Tibial nerve (tissue), 4 donors: ENCODE data around the gene MATR3. TPM values are rescaled to one million over a fixed set of nuclear protein-coding genes. Genes with fewer than 3 reads are reported as not detected.
"Not testable (repeated sequence)": the region's sequence is repeated elsewhere in the genome, so short reads cannot be mapped to it uniquely, and the experiment has no call there.

Experiments
- DNase-seq, 2 donors: peaks; one replicate each; pipeline ENCODE4 v3.0.0-alpha.2; 2019; ENCODE audit warnings: low spot score in 2 of 2
- H3K27ac ChIP-seq, 4 donors: fragments of 200-600 bp; sonication (generic) in 3 of 4; one replicate each; pipeline ENCODE4 v1.5.1; 2017 to 2019; ENCODE audit warnings: mild to moderate bottlenecking in 1 of 4
- H3K27me3 ChIP-seq, 2 donors: fragments of 200-600 bp; sonication (generic) in 1 of 2; one replicate each; pipeline versions ENCODE4 v1.5.1 to v1.6.0; 2017 to 2019
- H3K36me3 ChIP-seq, 3 donors: fragments of 200-600 bp; sonication (generic); one replicate each; pipeline ENCODE4 v1.5.1; 2018 to 2019
- H3K4me1 ChIP-seq, 4 donors: fragments of 200-600 bp; sonication (generic) in 3 of 4; one replicate each; pipeline ENCODE4 v1.5.1; 2017 to 2019
- H3K4me3 ChIP-seq, 4 donors: fragments of 200-600 bp; sonication (generic) in 3 of 4; one replicate each; pipeline ENCODE4 v1.5.1; 2017 to 2019; ENCODE audit warnings: mild to moderate bottlenecking in 1 of 4, moderate library complexity in 1 of 4
- H3K9me3 ChIP-seq, 4 donors: fragments of 200-600 bp; sonication (generic) in 3 of 4; one replicate each; pipeline ENCODE4 v1.5.1; 2017 to 2019
- CTCF ChIP-seq, 5 experiments: fragments of 200-600 bp in 3 of 5; fragments of 450-650 bp in 2 of 5; sonication (generic) in 3 of 5; IDR thresholded peaks; one replicate each; pipeline ENCODE4 v1.5.1; 2016 to 2019; ENCODE audit warnings: antibody characterized with exemption in 5 of 5, mild to moderate bottlenecking in 3 of 5, moderate library complexity in 2 of 5
- EP300 ChIP-seq, 2 donors: sonication (generic); formaldehyde crosslinking; IDR thresholded peaks; one replicate each; pipeline ENCODE4 v1.6.1; 2017; ENCODE audit warnings: antibody characterized with exemption in 2 of 2, mild to moderate bottlenecking in 1 of 2
- POLR2A ChIP-seq, 2 donors: fragments of 450-650 bp; IDR thresholded peaks; one replicate each; pipeline ENCODE4 v1.6.1; 2017; ENCODE audit warnings: antibody characterized with exemption in 2 of 2, mild to moderate bottlenecking in 2 of 2, moderate library complexity in 2 of 2
- WGBS, 2 donors: methylation state at CpG; one replicate each; pipeline ENCODE4 v1.1.5; 2018; 5-methylcytosine and 5-hydroxymethylcytosine counted together
- total RNA-seq, 4 donors: library from RNA; depleted of rRNA; stranded (reverse); fragments of >200 nt; gene quantifications; one replicate each; pipeline ENCODE4 v1.1.0, GENCODE V29; 2016

Gene MATR3
- total RNA-seq, 4 donors from 2014 or later, result 147 to 231 (median 196) TPM

- Histone ChIP-seq H3K27me3 (no peaks in the 10 kb centered on the region), H3K9me3 (no peaks in the 10 kb centered on the region), H3K4me1 (peaks cover 0 to 58% (median 3%) of the 10 kb centered on the region in 4 donors), H3K27ac (no peak overlapping the region), H3K4me3 (no peak overlapping the region), H3K36me3 (peaks cover 0 to 26% (median 0%) of the 10 kb centered on the region in 3 donors)
- 81 to 94% methylated on average over 3 of the region's 3 CpGs for WGBS, 2 donors
- no peak for DNase-seq
- TF ChIP-seq EP300 (IDR thresholded peaks at IDR 0.05) (no peak), CTCF (IDR thresholded peaks at IDR 0.05) (no peak), POLR2A (IDR thresholded peaks at IDR 0.05) (no peak)
Observed at GRCh38 chr5:139354186-139354585, 60.6 kb downstream of the MATR3 start.

- 94 to 98% methylated on average over 8 of the region's 8 CpGs for WGBS, 2 donors
- H3K4me3 ChIP-seq, DNase-seq, H3K27me3 ChIP-seq, H3K27ac ChIP-seq, H3K9me3 ChIP-seq: not testable (repeated sequence)
- H3K4me1 ChIP-seq, result peaks cover 0 to 53% (median 3%) of the 10 kb centered on the region in 4 donors
- H3K36me3 ChIP-seq, result peaks cover 0 to 34% (median 0%) of the 10 kb centered on the region in 3 donors
Observed at GRCh38 chr5:139355900-139356299, 62.4 kb downstream of the MATR3 start.

GRCh38 chr5:139358064-139358463 is 64.5 kb downstream of the MATR3 start:
- no peak for DNase-seq
- H3K36me3 ChIP-seq, result peaks cover 0 to 34% (median 0%) of the 10 kb centered on the region in 3 donors
- no peaks in the 10 kb centered on the region for H3K9me3 ChIP-seq
- H3K4me3 ChIP-seq, result no peak overlapping the region
- no peak overlapping the region for H3K27ac ChIP-seq
- no peaks in the 10 kb centered on the region for H3K27me3 ChIP-seq
- TF ChIP-seq POLR2A (IDR thresholded peaks at IDR 0.05) (no peak), CTCF (IDR thresholded peaks at IDR 0.05) (no peak), EP300 (IDR thresholded peaks at IDR 0.05) (no peak)
- peaks cover 0 to 40% (median 0%) of the 10 kb centered on the region in 4 donors for H3K4me1 ChIP-seq

GRCh38 chr5:139360384-139360783 is 66.8 kb downstream of the MATR3 start:
- TF ChIP-seq CTCF (IDR thresholded peaks at IDR 0.05) (no peak), EP300 (IDR thresholded peaks at IDR 0.05) (no peak), POLR2A (IDR thresholded peaks at IDR 0.05) (no peak)
- H3K27me3 ChIP-seq, result no peaks in the 10 kb centered on the region
- no peak for DNase-seq
- 92 to 93% methylated on average over 4 of the region's 4 CpGs for WGBS, 2 donors
- no peak overlapping the region for H3K27ac ChIP-seq
- H3K36me3 ChIP-seq, result peaks cover 0 to 43% (median 0%) of the 10 kb centered on the region in 3 donors
- no peak overlapping the region for H3K4me3 ChIP-seq
- H3K9me3 ChIP-seq, result no peaks in the 10 kb centered on the region
- peaks cover 0 to 45% (median 0%) of the 10 kb centered on the region in 4 donors for H3K4me1 ChIP-seq

GRCh38 chr5:139361835-139362429 is 68.4 kb downstream of the MATR3 start:
- Histone ChIP-seq H3K27me3 (no peaks in the 10 kb centered on the region), H3K4me1 (peaks cover 0 to 37% (median 0%) of the 10 kb centered on the region in 4 donors), H3K4me3 (no peak overlapping the region), H3K36me3 (peaks cover 0 to 53% (median 8%) of the 10 kb centered on the region in 3 donors), H3K9me3 (no peaks in the 10 kb centered on the region), H3K27ac (no peak overlapping the region)
- 80 to 84% methylated on average over 6 of the region's 6 CpGs for WGBS, 2 donors
- TF ChIP-seq POLR2A (IDR thresholded peaks at IDR 0.05), result no peak
- TF ChIP-seq EP300 (IDR thresholded peaks at IDR 0.05), result no peak
- TF ChIP-seq CTCF (IDR thresholded peaks at IDR 0.05), result no peak
- no peak for DNase-seq
